GM12891 (cell line): ENCODE data around the gene EYA3.

Source experiments
- DNase-seq: peaks from one replicate; pipeline ENCODE4 v3.0.0; 2011; ENCODE audit warnings: low spot score; ENCODE audit not compliant: insufficient read length
- FAIRE-seq: peaks from 2 replicates; lab custom pipeline; 2011; peaks lifted over from hg19 to GRCh38; lab: Jason Lieb, UNC
- PAX5 ChIP-seq: IDR thresholded peaks from 2 replicates; pipeline ENCODE4 v1.6.1; 2011; ENCODE audit warnings: low read length, moderate library complexity, mild to moderate bottlenecking; ENCODE audit not compliant: insufficient read depth, severe bottlenecking
- POLR2A ChIP-seq: IDR thresholded peaks from 2 replicates; pipeline ENCODE4 v1.6.1; 2011; ENCODE audit warnings: low read depth, low read length, control low read depth
- POLR2AphosphoS5 ChIP-seq: IDR thresholded peaks from 2 replicates; pipeline ENCODE4 v1.6.1; 2011; ENCODE audit warnings: low read depth, low read length, control low read depth
- POU2F2 ChIP-seq: IDR thresholded peaks from 2 replicates; pipeline ENCODE4 v1.6.1; 2011; ENCODE audit warnings: low read depth, mild to moderate bottlenecking, control low read depth, low read length, moderate library complexity
- SPI1 ChIP-seq: IDR thresholded peaks from 2 replicates; pipeline ENCODE4 v1.6.1; 2011; ENCODE audit warnings: low read depth, low read length, control low read depth
- TAF1 ChIP-seq: IDR thresholded peaks from 2 replicates; pipeline ENCODE4 v1.6.1; 2011; ENCODE audit warnings: low read depth, low read length, control low read depth

EYA3 gene

GRCh38 chr1:28058971-28059878 is 29.2 kb downstream of the EYA3 start:
- FAIRE-seq = peak; percentile 69
- DNase-seq = no peak

DNA sequence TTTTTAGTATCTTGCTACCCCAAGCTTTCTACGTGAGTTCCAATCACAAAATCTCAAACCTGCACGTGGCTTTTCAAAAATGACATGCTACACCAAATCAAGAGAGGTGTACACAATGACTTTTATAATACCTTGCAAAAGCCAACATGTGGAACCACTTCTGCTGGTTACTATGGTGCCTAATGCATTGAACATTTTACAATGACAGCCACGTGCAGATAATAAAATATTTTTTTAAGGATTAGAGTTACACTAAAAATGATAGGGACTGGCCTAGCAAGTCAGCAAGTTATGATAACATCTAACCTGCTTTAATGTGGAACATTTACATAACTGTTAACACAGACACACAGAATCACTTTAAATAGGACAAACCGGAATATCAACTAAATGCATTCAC is 30.2 kb downstream of the EYA3 start:
- no peak for DNase-seq
- TF ChIP-seq POU2F2 = no peak
- no peak for TF ChIP-seq PAX5
- TF ChIP-seq POLR2AphosphoS5 = no peak
- TF ChIP-seq POLR2A = no peak
- TF ChIP-seq SPI1 = no peak
- no peak for TF ChIP-seq TAF1
- FAIRE-seq = peak; percentile 76

More at GRCh38 chr1:28058971-28059878, 29.2 kb downstream of the EYA3 start:
- TF ChIP-seq POLR2AphosphoS5 = no peak
- no peak for TF ChIP-seq POU2F2
- TF ChIP-seq POLR2A = no peak
- no peak for TF ChIP-seq SPI1
- TF ChIP-seq TAF1 = no peak

DNA sequence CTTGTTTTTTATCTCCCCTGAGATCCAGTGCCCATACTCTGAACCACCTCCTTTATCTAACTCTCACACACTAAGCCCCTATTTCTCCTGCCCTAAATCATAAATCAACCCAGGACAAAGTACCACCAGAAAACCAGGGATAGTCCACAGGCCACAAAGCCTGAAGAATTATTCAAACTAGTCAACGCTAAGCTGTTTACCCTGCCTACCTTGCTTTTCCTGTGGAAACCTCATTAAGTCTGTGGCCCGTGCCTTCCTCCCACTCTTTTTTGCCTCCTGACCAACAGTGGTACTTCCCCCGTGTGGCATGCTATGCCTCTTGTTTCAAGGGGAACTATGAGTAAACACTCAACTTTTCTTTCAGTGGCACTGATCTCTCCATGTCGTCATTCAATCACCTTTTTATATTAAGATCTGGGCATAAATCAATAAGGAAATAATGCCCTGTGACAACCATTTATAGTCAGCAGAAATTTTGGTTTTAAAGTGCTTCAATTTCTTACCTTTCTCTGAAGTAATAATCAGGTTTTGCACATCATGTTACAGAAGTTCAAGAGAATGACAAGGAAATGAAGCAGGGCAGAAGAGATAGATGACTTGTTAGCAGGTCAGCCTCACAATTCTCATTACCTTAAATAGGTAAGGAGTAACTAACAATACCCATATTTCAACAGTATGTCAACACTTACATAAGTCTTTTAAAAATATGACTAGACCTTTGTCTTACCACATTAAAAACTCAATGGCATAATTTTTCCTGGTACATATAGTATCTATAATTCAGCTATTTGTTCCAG is 32.1 kb downstream of the EYA3 start:
- DNase-seq = no peak
- peak; percentile 88 for FAIRE-seq
- TF ChIP-seq POU2F2 (peak; percentile 60; the same call in 1 of the 2 replicates), POLR2AphosphoS5 (no peak), SPI1 (peak; percentile 20; the same call in 1 of the 2 replicates)

DNA sequence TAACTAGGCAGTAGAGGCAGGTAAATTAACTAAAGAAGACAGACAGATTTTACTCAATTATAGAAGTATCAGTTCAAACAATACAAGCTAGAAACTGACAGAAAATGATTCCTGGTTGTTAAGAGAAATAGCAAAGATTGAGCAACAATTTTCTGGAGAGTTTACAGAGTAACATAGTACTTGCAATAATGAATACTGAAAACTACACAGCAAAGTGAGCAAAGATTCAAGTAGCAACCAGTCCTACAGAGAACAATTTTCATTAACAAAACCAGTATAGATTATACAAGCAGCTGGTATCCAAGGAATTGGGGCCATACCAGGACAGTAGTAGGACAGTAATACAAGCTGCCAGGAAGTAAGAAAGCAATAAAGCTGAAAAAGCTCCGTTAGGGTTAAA is 37.6 kb downstream of the EYA3 start:
- DNase-seq (no peak), FAIRE-seq (no peak)
- TF ChIP-seq TAF1 = no peak
- TF ChIP-seq POU2F2 = no peak
- TF ChIP-seq SPI1 = no peak
- no peak for TF ChIP-seq POLR2A
- no peak for TF ChIP-seq PAX5
- TF ChIP-seq POLR2AphosphoS5 = no peak

- TF ChIP-seq POLR2AphosphoS5 (no peak), POU2F2 (no peak), PAX5 (no peak), POLR2A (no peak), SPI1 (no peak), TAF1 (no peak)
- no peak for DNase-seq
- FAIRE-seq = no peak
Measured at GRCh38 chr1:28046716-28047115, 41.7 kb downstream of the EYA3 start.

DNA sequence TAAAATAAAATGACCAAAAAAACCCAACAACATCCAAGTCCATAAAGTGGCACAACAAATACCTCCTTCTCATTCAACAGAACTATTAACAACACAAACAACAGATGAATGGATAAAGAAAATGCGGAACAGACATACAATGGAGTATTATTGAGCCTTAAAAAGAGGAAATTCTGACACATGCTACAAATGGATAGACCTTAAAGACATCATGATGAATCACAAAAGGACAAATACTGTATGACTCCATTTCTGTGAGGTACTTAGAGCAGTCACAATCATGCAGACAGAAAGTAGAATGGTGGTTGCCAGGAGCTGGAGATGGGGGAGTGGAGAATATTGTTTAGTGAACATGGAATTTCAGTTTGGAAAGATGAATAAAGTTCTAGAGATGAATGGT is 42.6 kb downstream of the EYA3 start:
- no peak for DNase-seq
- FAIRE-seq = no peak
- no peak for TF ChIP-seq TAF1
- TF ChIP-seq POLR2AphosphoS5 = no peak
- TF ChIP-seq SPI1 = no peak
- TF ChIP-seq POLR2A = no peak
- TF ChIP-seq POU2F2 = no peak
- TF ChIP-seq PAX5 = no peak

DNA sequence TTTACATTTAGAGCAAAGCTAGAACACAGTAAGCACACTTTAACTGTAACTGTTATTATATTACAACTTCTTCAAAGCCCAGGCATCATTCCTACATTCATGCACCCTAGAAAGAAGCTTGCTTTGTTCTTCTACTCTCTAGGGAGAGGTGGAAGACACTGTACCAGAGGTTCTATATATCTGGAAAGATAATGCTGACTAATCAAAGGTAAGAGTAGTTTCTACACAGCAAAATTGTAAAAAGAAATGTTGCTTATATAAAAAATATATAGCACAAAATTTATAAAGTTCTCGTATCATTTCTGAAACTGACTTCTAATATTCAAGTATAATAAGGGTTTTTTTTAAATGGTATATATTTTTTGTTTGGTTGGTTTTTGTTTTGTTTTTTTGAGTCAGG is 44.0 kb downstream of the EYA3 start:
- FAIRE-seq = peak; percentile 47
- TF ChIP-seq PAX5 (no peak), TAF1 (no peak), POLR2A (no peak), POLR2AphosphoS5 (no peak), SPI1 (no peak), POU2F2 (no peak)
- DNase-seq = no peak

DNA sequence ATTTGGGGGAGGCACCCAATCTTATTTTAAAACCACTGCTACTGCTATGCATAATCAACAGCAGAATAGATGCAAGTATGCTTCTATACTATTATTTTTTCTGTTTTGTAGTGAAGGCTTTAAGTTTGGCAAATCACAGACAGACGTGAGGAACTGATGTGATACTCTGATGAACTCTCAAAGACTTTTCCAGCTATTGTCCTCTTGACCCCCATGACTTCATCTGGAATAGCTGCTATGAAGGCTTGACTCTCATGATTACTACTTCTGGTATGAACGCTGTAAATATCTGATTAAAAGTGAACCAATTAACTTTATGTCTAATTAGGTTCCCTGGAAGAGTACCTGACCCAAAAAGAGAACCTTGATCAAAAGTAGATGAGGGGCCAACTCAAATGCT is 49.1 kb downstream of the EYA3 start:
- FAIRE-seq (no peak), DNase-seq (no peak)
- TF ChIP-seq POLR2A (no peak), POLR2AphosphoS5 (no peak), TAF1 (no peak), SPI1 (no peak), PAX5 (no peak), POU2F2 (no peak)

DNA sequence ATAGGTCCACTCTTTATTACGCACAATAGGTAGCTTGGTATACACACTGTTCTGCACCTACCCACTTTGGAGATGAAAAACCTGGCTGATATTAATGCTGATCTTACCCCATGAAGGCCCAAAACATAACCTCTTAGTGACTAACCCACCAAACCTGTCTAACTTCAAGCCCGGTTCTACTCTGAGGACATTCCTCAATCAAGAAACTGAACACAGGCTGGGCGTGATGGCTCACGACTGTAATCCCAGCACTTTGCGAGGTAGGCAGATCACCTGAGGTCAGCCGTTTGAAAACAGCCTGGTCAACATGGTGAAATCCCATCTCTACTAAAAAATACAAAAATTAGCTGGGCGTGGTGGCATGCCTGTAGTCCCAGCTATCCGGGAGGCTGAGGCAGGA is 50.5 kb downstream of the EYA3 start:
- no peak for DNase-seq
- TF ChIP-seq PAX5 (no peak), POU2F2 (no peak), POLR2A (no peak), SPI1 (no peak), TAF1 (no peak), POLR2AphosphoS5 (no peak)
- no peak for FAIRE-seq
